ENCODE data around the gene DIAPH1. TPM values are rescaled to one million over a fixed set of nuclear protein-coding genes. Genes with fewer than 3 reads are reported as not detected.

Gene DIAPH1
- 118 TPM for total RNA-seq
- long read RNA-seq, full-length matches to known transcripts: 5 of 159 reads
- long read RNA-seq, partial matches to known transcripts: 34 of 159 reads
- long read RNA-seq, other reads (novel, unspliced or antisense): 120 of 159 reads

- Histone ChIP-seq H3K9me3 (no peaks in the 10 kb centered on the region), H3K27me3 (no peaks in the 10 kb centered on the region), H3K36me3 (peaks cover 39% of the 10 kb centered on the region), H3K27ac (peak within 1 kb of the TSS; percentile 95), H3K4me1 (peaks cover 28% of the 10 kb centered on the region), H3K4me3 (peak within 1 kb of the TSS; percentile 95)
- peak; percentile 99 for DNase-seq
- intact Hi-C loops (cut with DNase I): no loop called here
- peak; percentile 98 for ATAC-seq
- peak; percentile 99 for TF ChIP-seq CTCF (IDR thresholded peaks at IDR 0.05)
These were observed at the start of gene DIAPH1 for GRCh38 chr5:141618804-141619554. DIAPH1 (minus strand) TSS chr5:141619000; CDS start chr5:141618914, 86 bp downstream.

- intact Hi-C loops (cut with DNase I): no loop called here
- no peaks in the 10 kb centered on the region for H3K4me1 ChIP-seq
- no peaks in the 10 kb centered on the region for H3K27me3 ChIP-seq
- H3K9me3 ChIP-seq: no peaks in the 10 kb centered on the region
- H3K4me3 ChIP-seq: no peak overlapping the region
- no peak overlapping the region for H3K27ac ChIP-seq
- no peak for TF ChIP-seq CTCF (IDR thresholded peaks at IDR 0.05)
- no peak for ATAC-seq
- no peak for DNase-seq
- peaks cover 7% of the 10 kb centered on the region for H3K36me3 ChIP-seq
These were observed 47.5 kb upstream of the DIAPH1 start for GRCh38 chr5:141665995-141666940.

GRCh38 chr5:141664733-141665461 is 46.1 kb upstream of the DIAPH1 start:
- DNase-seq (peak; percentile 89), ATAC-seq (peak; percentile 99)
- Histone ChIP-seq H3K9me3 (no peaks in the 10 kb centered on the region), H3K27ac (no peak overlapping the region), H3K4me1 (no peaks in the 10 kb centered on the region), H3K4me3 (no peak overlapping the region), H3K27me3 (no peaks in the 10 kb centered on the region), H3K36me3 (peaks cover 7% of the 10 kb centered on the region)
- peak; percentile 95 for TF ChIP-seq CTCF (IDR thresholded peaks at IDR 0.05)
- intact Hi-C loops (cut with DNase I): no loop called here

- ATAC-seq (no peak), DNase-seq (no peak)
- no peak for TF ChIP-seq CTCF (IDR thresholded peaks at IDR 0.05)
- intact Hi-C loops (cut with DNase I): no loop called here
- H3K4me3 ChIP-seq: no peak overlapping the region
- H3K9me3 ChIP-seq: no peaks in the 10 kb centered on the region
- no peaks in the 10 kb centered on the region for H3K4me1 ChIP-seq
- H3K27me3 ChIP-seq: no peaks in the 10 kb centered on the region
- H3K27ac ChIP-seq: no peak overlapping the region
- peaks cover 7% of the 10 kb centered on the region for H3K36me3 ChIP-seq
These were observed 44.7 kb upstream of the DIAPH1 start for GRCh38 chr5:141663506-141663905.

GRCh38 chr5:141662028-141662427 is 43.2 kb upstream of the DIAPH1 start:
- intact Hi-C loops (cut with DNase I): no loop called here
- H3K27ac ChIP-seq: no peak overlapping the region
- DNase-seq (peak; percentile 27), ATAC-seq (no peak)
- H3K9me3 ChIP-seq: no peaks in the 10 kb centered on the region
- H3K4me3 ChIP-seq: no peak overlapping the region
- peaks cover 15% of the 10 kb centered on the region for H3K36me3 ChIP-seq
- no peaks in the 10 kb centered on the region for H3K4me1 ChIP-seq
- H3K27me3 ChIP-seq: no peaks in the 10 kb centered on the region
- no peak for TF ChIP-seq CTCF (IDR thresholded peaks at IDR 0.05)

Measured in upper lobe of right lung (tissue), 1 donor.